IPS-NIHi7 (cell line): ENCODE data around the gene SLF2.
A peak's percentile ranks its signal among the peaks of the same experiment; 100 is the strongest.
"Not testable (repeated sequence)": the region's sequence is repeated elsewhere in the genome, so short reads cannot be mapped to it uniquely, and the experiment has no call there.

Experiments
- DNase-seq: peaks from one replicate; pipeline ENCODE4 v3.0.0; 2012; ENCODE audit warnings: mixed read lengths; ENCODE audit errors: extremely low spot score

The SLF2 gene

DNA sequence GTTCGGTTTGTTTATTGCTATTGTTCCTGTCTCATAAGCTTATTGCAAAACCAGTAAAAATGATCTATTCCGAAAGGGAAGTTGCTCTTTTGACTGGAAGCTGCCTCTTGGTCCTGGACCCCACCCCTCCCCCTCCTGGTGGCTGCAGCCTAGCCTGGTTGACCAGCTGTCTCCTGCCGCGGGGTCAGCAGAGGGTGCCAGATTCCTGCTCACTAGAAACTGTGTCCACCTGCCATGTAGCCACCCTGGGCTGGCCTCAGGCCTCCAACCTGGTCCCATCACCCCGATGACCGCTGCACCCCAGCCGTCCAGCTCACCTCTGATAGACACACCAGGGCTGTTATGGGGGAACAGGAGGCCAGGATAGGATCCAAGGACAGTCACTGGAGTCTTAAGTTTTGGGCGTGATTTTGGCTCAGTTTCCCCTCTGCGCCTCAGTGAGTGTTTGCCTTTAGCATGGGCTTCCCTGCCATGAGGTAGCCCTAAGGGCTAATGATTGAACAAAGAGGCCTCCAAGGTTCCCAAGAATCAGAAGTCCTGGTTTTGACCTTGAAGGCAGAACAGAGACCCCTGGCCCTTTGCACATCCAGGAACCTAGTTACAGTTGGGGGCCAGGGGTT, 32.9 kb upstream of the SLF2 start:
- peak; percentile 50 for DNase-seq

DNA sequence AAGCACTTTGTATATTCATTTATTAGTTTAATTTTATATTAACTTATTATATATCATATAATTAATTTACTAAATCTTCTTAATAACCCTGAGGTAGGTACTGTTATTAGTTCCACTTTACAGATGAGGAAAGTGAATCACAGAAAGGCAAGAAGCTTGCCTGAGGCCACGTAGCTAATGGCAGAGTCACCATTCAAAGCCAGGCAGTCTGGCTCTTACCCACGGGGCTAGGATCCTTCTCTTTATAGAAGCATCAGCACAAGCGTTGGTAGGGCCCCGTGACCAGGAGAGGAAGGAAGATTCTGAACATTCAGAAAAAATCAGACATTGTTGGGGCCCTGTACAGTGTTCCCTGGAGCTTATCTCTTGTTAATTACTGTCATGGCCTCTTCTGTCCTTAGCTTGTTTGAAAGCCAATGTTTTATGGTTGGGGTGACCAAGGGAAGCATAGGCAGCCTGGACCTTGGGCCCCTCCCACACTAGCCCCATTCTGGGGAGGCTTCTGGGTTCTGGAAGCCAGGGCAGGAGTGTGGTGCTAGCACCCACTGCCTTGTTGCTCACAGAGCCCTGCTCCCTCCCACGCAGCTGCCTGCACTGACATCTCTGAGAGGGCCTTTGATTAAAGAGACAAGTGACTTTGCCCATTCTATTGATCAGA, 31.1 kb upstream of the SLF2 start:
- no peak for DNase-seq

DNA sequence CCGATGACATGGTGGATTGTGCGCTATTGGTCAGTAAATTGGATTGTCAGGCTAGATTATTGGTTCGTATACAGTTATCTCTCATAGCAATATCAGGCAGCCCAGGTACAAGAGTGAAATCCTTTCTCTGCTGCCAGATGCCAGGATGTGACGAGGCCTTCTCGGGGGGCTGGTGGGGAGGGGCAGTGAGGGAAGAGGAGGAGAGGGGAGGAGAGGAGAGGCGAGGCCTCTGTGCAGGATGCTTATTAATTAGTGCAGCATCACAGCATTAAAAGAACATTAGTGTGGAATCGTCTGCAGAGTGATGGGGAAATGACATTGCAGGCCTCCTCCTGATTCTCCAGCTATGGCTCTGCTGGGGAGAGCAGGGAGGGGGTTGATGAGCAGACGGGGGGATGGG, 30.5 kb upstream of the SLF2 start:
- DNase-seq: no peak

DNA sequence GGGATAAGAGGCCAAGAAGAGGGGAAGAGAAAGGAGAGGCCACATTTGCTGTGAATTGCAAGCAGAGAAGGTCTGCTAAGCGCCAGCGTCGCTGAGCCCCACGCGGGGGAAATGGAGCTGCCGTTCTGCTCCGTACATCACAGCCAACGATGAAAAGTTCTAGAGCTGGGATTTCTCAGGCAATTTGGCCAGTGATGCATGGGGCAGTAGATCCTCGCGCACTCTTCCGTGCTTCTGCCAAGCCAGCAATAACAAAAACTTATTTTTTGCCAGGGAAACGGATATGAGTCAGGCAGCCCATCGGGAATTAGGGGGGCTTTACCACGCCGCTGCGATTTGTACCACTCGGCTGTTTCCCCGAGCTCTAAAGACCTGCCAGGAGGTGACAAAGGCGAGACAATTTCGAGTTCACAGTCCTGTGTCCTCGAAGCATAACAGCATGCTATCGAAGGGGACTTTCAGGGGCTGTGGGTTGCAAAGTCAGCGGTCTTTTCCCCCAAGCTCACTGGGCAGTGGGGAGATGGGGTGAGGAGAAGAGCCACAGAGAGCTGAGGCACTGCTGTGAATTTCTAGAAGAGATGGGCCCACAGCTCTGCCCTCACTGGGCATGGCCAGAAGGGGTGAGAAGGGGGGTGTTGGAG, 30.0 kb upstream of the SLF2 start:
- no peak for DNase-seq

DNA sequence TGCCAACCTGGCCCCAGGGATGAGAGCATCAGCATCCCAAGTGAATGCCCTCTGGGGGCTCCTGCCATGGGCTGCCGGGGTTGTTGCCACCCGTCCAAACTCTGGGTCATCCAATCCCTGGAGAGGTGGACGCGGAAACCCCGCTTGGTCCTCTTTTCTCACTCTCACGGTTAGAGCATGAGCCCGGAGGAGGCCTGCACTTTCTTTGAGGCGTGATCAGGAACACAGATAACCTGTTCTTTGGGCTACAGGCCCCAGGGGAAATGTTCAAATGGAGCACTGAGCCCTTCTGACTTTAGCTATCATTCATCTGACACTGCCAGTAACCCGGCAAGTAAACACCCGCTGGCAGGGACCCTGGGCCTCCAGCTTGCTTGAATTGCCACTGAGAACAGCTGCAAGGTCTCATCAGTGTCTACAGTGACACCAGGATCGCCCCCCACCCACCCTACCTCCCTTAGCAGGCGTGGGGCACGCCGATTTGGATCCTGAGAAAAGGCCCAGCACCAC, 29.4 kb upstream of the SLF2 start:
- DNase-seq: no peak

DNA sequence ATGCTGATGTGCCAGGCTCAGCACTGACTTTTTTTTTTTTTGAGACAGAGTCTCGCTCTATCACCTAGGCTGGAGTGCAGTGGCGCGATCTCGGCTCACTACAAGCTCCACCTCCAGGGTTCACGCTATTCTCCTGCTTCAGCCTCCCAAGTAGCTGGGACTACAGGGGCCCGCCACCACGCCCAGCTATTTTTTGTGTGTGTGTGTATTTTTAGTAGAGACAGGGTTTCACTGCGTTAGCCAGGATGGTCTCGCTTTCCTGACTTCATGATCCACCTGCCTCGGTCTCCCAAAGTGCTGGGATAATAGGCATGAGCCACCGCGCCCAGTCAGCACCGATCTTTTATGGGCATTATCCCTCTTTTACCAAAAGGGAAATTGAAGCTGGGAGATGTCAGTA, 27.2 kb upstream of the SLF2 start:
- DNase-seq: not testable (repeated sequence)

DNA sequence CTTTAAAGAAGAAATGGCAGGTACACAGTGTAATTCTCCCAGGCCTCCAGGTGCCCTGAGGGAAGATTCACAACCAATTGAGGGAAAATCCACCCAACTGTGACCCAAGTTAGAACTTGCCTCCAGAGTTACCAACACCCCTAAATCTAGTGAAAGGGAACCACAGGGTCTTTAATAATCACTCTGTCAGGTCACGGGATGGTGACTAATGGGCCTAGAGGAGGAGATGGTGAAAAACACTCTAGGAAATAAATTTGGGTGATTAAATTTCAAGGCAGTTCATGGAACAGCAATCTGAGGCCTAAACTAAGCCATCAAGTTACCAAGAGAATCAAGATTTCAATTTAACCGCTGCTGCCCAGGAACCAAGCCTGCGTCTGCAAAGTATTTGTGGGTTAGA, 26.7 kb upstream of the SLF2 start:
- no peak for DNase-seq

DNA sequence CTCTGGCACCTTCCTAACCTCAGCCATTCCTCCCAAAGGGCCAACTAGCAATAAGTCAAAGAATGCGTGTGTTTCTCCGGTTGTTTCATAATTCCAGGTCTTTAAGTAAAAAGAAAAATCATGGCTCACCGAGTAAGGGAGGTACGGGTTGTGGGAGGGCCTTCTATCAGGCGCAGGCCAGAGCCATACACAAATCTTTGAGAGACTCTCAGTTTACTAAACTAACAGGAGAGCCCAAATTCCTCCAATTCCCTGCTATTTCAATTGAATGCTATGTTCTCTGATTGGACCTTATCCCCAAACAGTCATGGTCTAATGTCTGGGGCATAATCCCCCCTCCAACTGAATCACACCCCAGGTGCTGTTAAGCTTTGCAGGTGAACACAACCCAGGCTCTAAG, 26.2 kb upstream of the SLF2 start:
- DNase-seq: no peak

DNA sequence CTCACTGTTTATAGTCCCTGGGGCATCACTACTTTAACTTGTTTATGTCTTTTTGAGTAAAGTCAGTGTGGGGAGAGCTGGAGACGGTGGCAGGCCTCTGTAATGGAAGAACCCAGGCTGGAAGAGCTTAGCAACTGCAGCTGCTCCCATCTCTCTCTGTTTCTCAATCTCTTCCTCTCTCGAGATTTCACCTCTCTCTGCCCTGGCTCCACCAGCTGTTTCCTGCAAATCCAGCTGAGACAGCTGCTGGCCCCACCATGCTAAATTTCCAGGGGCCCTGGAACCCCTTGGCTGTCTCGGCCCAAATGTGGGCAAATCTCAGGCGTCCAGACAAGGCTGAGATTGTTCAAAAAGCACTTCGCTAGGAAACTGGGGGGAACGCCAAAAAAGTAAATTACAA, 25.8 kb upstream of the SLF2 start:
- no peak for DNase-seq

DNA sequence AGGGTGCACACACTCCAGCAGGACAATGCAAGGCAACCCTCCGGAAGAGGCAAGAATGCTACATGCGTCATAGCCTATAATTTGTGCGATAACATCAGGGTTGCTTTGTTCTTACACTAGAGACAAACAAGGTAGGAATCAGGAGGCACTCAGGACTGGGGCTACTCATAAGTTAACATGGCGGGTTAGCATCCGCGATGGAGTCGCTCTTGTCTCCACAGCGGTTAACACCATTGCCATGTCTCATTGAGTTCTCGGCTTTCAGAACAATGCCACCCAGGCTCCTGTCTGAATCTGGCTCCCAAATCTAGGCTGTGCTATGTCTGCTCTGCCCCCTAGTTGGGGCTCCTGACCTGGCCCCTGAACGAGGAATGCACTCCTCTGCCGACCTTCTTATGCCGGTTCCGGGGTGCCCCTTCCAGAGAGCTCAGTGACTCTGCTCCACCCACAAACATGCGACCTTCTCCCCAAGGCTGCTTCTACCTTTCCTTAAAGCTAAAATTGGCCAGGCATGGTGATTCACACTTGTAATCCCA, 24.9 kb upstream of the SLF2 start:
- peak; percentile 16 for DNase-seq

DNA sequence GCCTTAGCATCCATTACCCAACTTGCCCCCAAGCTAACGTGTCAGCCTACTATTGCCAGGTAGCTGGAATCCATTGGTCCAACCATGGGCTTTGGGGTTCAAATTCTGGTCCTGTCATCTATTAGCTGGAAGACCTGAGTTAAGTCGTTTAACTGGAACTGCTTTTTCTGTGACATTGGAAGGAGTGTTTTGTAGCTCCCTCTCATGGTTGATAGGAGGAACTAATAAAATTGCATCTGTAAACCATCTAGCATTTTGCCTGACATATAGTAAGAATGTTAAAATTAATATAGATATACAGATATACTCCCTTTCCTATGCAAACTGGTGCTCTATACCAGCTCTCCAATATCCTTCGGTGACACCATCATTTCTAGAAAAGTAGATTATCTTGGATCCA, 23.8 kb upstream of the SLF2 start:
- peak; percentile 20 for DNase-seq

DNA sequence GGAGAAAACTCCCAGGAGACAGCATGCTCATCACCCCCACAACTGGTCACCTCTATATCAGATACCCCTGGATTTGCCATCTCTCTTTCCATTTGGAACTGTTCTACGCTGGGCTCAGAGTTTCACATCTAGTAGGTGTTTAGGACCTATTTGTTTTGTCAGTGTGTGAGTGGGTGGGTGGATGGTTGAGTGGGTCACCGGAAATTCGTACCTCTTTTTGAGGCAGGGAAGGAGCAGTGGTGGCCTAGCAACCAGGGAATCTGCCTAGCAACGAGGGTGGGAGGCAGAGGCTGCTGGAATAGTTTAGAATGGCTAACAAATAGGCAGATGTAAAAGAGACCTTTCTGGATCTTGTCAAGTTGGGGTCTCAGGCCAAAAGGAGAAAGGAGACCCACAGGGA, 23.2 kb upstream of the SLF2 start:
- DNase-seq: peak; percentile 3

DNA sequence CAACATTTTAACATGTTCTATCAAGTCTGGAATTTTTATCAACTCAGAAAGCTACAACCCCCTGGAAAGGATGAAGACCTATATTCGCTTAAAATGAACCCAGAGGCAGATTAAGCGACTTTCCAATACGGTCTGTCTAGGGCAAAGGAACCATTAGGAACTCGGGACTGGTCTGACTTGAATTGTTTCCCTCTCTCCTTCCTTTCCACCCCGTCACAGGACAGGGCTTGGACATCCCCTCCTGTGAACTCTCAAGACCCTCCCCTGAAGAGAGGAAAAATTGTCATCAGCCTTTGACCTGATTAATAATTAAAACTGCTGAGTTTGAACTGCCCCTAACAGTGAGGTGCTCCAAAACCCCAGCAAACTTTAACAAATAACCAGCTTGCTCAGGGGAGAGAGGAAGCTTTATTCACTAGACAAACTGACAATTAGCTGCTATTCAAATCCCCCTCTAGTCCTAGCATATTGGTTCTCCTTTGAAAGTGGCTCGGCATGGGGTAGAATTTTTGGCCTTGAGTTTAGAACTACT, 22.6 kb upstream of the SLF2 start:
- peak; percentile 4 for DNase-seq

DNA sequence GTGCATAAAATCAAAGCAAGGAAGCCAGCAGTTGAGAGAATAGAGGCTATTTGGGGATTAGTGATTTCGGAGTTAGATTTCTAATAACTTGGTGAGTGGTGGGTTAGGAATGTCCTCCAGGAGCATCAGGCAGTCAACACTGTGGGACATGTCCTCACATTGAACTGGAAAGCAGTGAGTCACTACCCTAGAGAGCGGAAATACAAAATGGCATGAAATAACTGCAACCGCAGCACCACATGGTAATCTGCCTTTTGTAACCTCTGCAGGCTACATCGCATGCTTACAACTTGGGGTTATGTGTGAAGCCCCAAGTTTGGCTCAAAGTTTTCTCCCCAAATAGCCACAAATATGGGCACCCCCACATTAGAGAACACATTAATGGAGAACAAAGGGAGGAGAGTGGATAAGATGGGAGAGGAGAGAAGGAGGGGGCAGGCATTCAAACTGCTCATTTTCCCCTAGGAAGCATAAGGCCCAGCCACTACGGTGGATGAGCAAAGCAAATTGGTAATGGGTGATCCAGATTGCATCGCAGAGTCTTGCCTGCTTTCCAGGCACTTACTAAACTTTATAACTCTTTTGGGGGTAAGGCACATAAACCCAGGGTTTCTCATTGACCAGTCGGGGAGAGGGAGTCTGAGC, 22.0 kb upstream of the SLF2 start:
- DNase-seq: peak; percentile 24

DNA sequence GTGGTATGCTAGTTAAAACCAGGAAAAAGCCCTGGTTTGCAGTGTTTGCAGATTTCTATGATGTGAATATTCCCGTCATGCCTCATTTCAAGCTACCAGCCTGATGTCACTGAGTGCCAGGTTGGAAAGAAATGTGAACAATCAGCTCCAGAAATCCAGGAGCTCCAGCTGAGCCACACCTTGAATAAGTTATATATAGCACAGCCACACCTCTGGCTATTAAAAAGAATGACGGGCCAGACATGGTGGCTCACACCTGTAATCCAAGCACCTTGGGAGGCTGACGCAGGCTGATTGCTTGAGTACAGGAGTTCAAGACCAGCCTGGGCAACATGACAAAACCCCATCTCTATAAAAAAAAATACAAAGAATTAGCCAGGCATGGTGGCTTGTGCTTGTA, 18.7 kb upstream of the SLF2 start:
- DNase-seq: no peak

DNA sequence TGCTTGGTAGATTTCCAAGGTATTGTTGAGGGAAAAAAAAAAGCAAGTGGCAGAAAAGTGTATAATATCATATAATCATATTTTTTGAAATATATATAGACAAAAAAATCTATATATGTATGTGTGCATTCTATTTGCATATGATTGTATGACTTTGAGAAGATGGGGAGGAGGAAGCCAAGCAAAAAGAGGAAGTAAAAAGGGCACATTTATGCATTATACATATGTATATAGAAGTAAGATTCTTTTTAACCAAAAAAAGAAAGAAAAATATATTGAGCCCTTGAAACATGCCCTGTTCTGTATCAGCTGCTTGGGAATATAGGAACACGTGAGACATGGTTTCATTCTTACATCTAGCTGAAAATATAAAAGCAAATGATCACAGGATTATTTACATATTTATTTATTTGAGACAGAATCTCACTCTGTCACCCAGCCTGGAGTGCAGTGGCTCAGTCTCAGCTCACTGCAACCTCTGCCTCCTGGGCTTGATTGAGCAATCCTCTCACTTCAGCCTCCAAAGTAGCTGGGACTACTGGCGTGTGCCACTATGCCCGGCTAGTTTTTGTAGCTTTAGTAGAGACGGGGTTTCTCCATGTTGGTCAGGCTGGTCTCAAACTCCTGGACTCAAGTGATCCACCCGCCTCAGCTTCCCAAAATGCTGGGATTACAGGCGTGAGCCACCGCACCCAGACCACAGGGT, 18.0 kb upstream of the SLF2 start:
- no peak for DNase-seq

DNA sequence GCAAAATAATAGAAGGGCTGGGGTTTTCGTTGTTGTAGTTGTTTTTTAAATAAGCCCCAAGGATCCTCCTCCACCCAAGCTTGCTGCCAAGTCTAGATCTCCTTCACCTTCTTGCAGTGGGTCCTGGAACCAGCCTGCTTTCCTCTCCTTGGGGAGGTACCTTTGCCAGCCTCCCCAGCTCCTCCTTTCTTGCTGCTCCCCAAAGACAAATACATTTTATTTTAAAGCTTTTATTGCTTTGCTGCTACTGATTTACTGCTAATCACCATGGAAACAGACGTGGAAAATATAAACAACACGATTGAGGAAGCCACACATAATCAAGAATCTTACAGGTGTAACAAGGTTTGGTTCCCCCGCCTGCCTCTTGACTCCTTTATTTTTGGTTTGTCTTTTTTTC, 17.4 kb upstream of the SLF2 start:
- peak; percentile 4 for DNase-seq

DNA sequence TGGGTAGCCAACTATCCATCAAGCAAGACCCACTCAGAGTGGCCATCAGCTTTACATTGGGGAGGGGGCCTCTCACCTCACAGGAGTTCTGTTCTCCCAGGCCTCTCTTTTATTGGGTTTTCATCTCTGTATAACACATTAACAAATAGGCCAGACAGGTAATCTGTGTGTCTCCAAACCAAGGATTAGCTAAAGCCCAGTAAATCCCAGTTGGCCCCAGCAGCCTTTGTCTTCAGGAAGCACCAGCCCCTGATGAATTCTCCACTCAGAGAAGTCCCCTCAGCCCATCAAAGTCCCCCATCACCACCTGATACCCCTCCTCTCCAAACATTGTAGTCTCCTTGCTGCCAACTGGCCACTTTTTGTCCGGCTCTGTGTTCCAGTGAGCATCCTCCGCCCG, 16.9 kb upstream of the SLF2 start:
- no peak for DNase-seq

DNA sequence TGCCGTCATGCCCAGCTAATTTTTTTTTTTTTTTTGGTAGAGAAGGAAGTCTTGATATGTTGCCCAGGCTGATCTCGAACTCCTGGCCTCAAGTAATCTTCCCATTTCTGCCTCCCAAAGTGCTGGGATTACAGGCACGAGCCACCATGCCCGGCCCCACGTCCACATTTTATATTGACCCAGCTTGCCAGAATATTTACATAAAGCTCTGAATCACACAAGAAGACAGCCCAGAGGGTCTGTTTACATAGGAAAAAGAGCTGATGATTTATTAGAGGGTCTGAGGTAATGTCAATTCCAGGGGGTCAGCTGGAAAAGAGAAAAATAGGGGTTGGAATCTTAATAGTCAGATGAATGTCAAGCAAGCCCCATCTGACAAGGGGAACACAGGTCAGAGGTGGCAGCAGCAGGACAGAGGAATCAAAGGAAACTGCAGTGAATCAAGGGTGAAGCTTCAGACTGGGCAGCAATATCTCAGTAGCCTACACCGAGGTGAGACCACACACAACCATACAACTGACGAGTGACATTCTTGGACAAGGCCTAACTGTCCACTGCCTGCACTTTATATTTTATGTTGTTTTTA, 15.8 kb upstream of the SLF2 start:
- DNase-seq: peak; percentile 11

DNA sequence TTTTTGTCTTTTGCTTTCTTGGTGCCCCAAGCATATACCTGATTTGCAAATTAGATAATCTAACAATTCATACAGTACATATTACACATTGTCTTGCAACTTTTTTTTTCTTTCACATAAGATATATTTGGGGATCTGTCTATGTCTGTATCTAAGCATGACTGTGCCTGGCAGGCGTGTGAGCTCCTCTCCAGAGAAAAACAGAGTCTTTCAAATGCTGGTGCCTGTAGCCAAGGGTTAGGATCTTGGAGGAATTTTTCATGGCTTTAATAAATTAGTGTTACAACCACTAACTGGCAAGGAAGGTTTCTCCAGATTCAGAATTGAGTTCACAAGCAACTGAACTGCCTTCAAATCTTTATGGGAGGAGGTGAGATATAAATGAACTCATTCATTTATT, 14.8 kb upstream of the SLF2 start:
- no peak for DNase-seq

DNA sequence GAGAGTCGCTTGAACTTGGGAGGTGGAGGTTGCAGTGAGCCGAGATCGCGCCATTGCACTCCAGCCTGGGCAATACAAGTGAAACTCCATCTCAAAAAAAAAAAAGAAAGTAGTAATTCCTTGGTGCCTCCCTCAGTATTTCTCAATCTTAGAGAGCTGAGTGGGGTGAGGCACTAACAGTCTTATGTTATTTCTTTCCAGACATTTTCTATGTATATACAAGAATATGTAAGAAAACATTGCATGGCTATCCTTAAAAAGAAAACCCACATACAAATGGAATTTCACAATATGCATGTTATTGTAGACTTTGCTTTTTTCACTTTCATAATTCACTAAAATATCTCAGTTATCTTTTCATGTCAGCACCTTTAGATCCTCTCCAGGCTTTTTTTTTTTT, 13.6 kb upstream of the SLF2 start:
- no peak for DNase-seq
